Panc1 (cell line): ENCODE measurements around the gene BRF1. TPM values are rescaled to one million over a fixed set of nuclear protein-coding genes. Genes with fewer than 3 reads are reported as not detected.
A peak's percentile ranks its signal among the peaks of the same experiment; 100 is the strongest.

Experiments
- ATAC-seq: fragments of 200-7000 bp; cut with Tn5 transposase; 2 replicates; pipeline ENCODE4 v1.9.1; 2020; ENCODE audit warnings: mild to moderate bottlenecking, moderate library complexity
- BruUV-seq: library from RNA; stranded (reverse); fragments of 400-500 nt; replicated peaks from 2 replicates; lab custom pipeline; 2021; lab: Mats Ljungman, UMichigan
- CTCF ChIA-PET: fragments of 300-600 bp; sonication (Branson Sonifier 250); formaldehyde crosslinking; loops from one replicate; lab custom pipeline; 2022; ENCODE audit warnings: antibody characterized with exemption; lab: Charles Lee
- POLR2A ChIA-PET: fragments of 300-600 bp; sonication (Branson Sonifier 250); formaldehyde crosslinking; loops from one replicate; lab custom pipeline; 2022; ENCODE audit warnings: antibody characterized with exemption; lab: Charles Lee
- DNase-seq: peaks from one replicate; pipeline ENCODE4 v3.0.0-alpha.2; 2010; ENCODE audit warnings: low read depth, low spot score
- H3K27ac ChIP-seq: 2 replicates; pipeline ENCODE4 v1.5.1; 2011; ENCODE audit warnings: mild to moderate bottlenecking, low read length, inconsistent platforms
- H3K27me3 ChIP-seq: fragments of 200-500 bp; sonication (Bioruptor generic); 2 replicates; pipeline ENCODE4 v1.6.0; 2014; ENCODE audit warnings: low read length, inconsistent platforms; ENCODE audit not compliant: control insufficient read depth, insufficient read depth
- H3K36me3 ChIP-seq: fragments of 200-500 bp; sonication (Bioruptor generic); 2 replicates; pipeline ENCODE4 v1.5.1; 2014; ENCODE audit warnings: inconsistent platforms, mild to moderate bottlenecking, low read length, moderate library complexity; ENCODE audit not compliant: control insufficient read depth, insufficient read depth
- H3K4me1 ChIP-seq: 2 replicates; pipeline ENCODE4 v1.5.1; 2011; ENCODE audit warnings: inconsistent platforms, mild to moderate bottlenecking, low read length, moderate library complexity; ENCODE audit not compliant: control insufficient read depth, insufficient read depth
- H3K4me3 ChIP-seq, 2 experiments: 2 replicates each; pipeline ENCODE4 v1.5.1; 2011 to 2012; ENCODE audit warnings: low read depth in 2 of 2, low read length in 2 of 2, mild to moderate bottlenecking in 2 of 2, inconsistent platforms in 1 of 2, moderate library complexity in 1 of 2
- H3K9me3 ChIP-seq: fragments of 200-500 bp; sonication (Bioruptor generic); 2 replicates; pipeline ENCODE4 v1.5.1; 2014; ENCODE audit warnings: low read depth, mild to moderate bottlenecking, inconsistent platforms, low read length, moderate library complexity; ENCODE audit not compliant: control insufficient read depth, insufficient read depth
- POLR2AphosphoS5 ChIP-seq: IDR thresholded peaks from 2 replicates; pipeline ENCODE4 v1.6.1; 2012; ENCODE audit warnings: mild to moderate bottlenecking, low read depth, low read length, moderate library complexity
- SIN3A ChIP-seq: IDR thresholded peaks from 2 replicates; pipeline ENCODE4 v1.6.1; 2012; ENCODE audit warnings: low read depth, mild to moderate bottlenecking, low read length, moderate library complexity, borderline replicate concordance; ENCODE audit not compliant: insufficient read depth
- TCF7L2 ChIP-seq: IDR thresholded peaks from 2 replicates; pipeline ENCODE4 v1.6.1; 2011; ENCODE audit warnings: mild to moderate bottlenecking, low read depth, low read length, inconsistent platforms
- in situ Hi-C: cut with HindIII; loops from 2 replicates; pipeline ENCODE4 v1.10.0; 2016; ENCODE audit warnings: low sequenced_read_pairs, low pct_unique_long_range_greater_than_20kb
- intact Hi-C: fragments of 100-400 bp; cut with micrococcal nuclease; formaldehyde crosslinking; loops from one replicate; pipeline ENCODE4 v1.10.0; 2022; ENCODE audit not compliant: unreplicated experiment
- total RNA-seq: library from RNA; stranded (reverse); gene quantifications from one replicate; pipeline ENCODE4 v1.2.1, GENCODE V29; 2021; ENCODE audit not compliant: unreplicated experiment
- TF ChIP-seq, protein P1 (sequence below): fragments of 450-650 bp; IDR thresholded peaks from 2 replicates; pipeline ENCODE4 v1.5.1; 2017; ENCODE audit warnings: mild to moderate bottlenecking
- TF ChIP-seq, protein P2 (sequence below), 2 experiments: IDR thresholded peaks; 2 replicates each; pipeline ENCODE4 v1.6.1; 2011 to 2012; ENCODE audit warnings: low read depth in 2 of 2, control low read depth in 1 of 2, low read length in 1 of 2, mild to moderate bottlenecking in 1 of 2, moderate library complexity in 1 of 2; ENCODE audit not compliant: insufficient read depth in 1 of 2

Gene BRF1
- total RNA-seq, 1 experiment from 2014 or later = 25.0 TPM

DNA sequence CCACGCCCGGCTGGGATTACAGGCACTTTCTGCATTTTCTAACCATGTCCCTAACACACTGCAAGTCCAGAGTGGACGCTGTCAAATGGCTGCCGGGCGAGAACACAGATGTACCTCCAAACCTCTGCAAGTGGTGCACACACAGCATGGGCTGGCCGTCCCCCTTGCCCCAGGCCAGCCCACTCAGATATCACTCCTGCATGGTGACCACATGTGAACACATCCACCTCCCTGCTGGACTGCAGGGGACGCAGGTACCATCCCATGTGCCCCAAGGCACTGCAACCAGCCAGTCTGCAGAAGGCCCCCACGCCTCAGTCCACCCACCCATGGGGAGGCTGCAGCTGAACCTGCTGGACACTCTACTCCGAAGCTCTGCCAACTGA, 14.0 kb downstream of the BRF1 start:
- ChIA-PET CTCF (no interaction called here), POLR2A (no interaction called here)
- H3K27me3 ChIP-seq = no peaks in the 10 kb centered on the region
- BruUV-seq = no TSS peak
- in situ Hi-C loops = no loop called here
- H3K9me3 ChIP-seq = no peaks in the 10 kb centered on the region
- intact Hi-C loops = loop anchor here (10.0 kb wide), 1 partner anchor 192 kb away; no protein-coding TSS in a partner anchor
- H3K4me3 ChIP-seq = no peak overlapping the region
- no peak for DNase-seq
- H3K36me3 ChIP-seq = no peaks in the 10 kb centered on the region
- H3K27ac ChIP-seq = no peak overlapping the region
- ATAC-seq = no peak
- TF ChIP-seq SIN3A = no peak
- TF ChIP-seq, protein P1, sequence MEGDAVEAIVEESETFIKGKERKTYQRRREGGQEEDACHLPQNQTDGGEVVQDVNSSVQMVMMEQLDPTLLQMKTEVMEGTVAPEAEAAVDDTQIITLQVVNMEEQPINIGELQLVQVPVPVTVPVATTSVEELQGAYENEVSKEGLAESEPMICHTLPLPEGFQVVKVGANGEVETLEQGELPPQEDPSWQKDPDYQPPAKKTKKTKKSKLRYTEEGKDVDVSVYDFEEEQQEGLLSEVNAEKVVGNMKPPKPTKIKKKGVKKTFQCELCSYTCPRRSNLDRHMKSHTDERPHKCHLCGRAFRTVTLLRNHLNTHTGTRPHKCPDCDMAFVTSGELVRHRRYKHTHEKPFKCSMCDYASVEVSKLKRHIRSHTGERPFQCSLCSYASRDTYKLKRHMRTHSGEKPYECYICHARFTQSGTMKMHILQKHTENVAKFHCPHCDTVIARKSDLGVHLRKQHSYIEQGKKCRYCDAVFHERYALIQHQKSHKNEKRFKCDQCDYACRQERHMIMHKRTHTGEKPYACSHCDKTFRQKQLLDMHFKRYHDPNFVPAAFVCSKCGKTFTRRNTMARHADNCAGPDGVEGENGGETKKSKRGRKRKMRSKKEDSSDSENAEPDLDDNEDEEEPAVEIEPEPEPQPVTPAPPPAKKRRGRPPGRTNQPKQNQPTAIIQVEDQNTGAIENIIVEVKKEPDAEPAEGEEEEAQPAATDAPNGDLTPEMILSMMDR = no peak
- TF ChIP-seq, protein P2, sequence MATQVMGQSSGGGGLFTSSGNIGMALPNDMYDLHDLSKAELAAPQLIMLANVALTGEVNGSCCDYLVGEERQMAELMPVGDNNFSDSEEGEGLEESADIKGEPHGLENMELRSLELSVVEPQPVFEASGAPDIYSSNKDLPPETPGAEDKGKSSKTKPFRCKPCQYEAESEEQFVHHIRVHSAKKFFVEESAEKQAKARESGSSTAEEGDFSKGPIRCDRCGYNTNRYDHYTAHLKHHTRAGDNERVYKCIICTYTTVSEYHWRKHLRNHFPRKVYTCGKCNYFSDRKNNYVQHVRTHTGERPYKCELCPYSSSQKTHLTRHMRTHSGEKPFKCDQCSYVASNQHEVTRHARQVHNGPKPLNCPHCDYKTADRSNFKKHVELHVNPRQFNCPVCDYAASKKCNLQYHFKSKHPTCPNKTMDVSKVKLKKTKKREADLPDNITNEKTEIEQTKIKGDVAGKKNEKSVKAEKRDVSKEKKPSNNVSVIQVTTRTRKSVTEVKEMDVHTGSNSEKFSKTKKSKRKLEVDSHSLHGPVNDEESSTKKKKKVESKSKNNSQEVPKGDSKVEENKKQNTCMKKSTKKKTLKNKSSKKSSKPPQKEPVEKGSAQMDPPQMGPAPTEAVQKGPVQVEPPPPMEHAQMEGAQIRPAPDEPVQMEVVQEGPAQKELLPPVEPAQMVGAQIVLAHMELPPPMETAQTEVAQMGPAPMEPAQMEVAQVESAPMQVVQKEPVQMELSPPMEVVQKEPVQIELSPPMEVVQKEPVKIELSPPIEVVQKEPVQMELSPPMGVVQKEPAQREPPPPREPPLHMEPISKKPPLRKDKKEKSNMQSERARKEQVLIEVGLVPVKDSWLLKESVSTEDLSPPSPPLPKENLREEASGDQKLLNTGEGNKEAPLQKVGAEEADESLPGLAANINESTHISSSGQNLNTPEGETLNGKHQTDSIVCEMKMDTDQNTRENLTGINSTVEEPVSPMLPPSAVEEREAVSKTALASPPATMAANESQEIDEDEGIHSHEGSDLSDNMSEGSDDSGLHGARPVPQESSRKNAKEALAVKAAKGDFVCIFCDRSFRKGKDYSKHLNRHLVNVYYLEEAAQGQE (IDR thresholded peaks at IDR 0.05; ENCODE audit: insufficient read depth in 1 of 2, low read depth in 2 of 2, low read length in 1 of 2) = no peak
- TF ChIP-seq TCF7L2 = no peak
- no peak for TF ChIP-seq POLR2AphosphoS5
- no peaks in the 10 kb centered on the region for H3K4me1 ChIP-seq

DNA sequence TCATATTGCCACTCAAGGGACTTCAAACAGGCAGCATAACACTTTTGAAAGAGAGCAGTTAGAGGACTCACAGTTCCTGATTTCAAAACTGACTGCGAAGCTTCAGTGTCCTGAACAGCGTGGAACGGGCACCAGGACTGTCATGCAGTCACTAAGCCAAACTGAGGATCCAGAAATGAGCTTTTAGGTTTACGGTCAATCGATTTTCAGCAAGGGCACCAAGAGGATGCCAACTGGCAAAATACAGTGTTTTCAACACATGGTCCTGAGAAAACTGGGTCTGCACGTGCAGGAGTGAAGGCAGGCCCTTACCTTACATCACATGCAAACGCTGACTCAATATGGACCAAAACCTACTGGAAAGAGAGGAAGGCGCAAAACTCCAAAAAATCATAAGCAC, 15.6 kb downstream of the BRF1 start:
- Histone ChIP-seq H3K27ac (no peak overlapping the region), H3K4me1 (no peaks in the 10 kb centered on the region), H3K36me3 (no peaks in the 10 kb centered on the region), H3K4me3 (no peak overlapping the region), H3K9me3 (no peaks in the 10 kb centered on the region), H3K27me3 (no peaks in the 10 kb centered on the region)
- ChIA-PET POLR2A (no interaction called here), CTCF (no interaction called here)
- intact Hi-C loops (loop anchor here (10.0 kb wide), 1 partner anchor 190 kb away; no protein-coding TSS in a partner anchor), in situ Hi-C loops (no loop called here)
- ATAC-seq (no peak), DNase-seq (no peak)
- TSS peak; percentile 51 for BruUV-seq
- TF ChIP-seq, protein P2 (IDR thresholded peaks at IDR 0.05; ENCODE audit: insufficient read depth in 1 of 2, low read depth in 2 of 2, low read length in 1 of 2) = no peak
- no peak for TF ChIP-seq SIN3A
- TF ChIP-seq, protein P1 = no peak
- no peak for TF ChIP-seq POLR2AphosphoS5
- no peak for TF ChIP-seq TCF7L2
